ENCODE results near the gene DSPP.

Gene DSPP

DNA sequence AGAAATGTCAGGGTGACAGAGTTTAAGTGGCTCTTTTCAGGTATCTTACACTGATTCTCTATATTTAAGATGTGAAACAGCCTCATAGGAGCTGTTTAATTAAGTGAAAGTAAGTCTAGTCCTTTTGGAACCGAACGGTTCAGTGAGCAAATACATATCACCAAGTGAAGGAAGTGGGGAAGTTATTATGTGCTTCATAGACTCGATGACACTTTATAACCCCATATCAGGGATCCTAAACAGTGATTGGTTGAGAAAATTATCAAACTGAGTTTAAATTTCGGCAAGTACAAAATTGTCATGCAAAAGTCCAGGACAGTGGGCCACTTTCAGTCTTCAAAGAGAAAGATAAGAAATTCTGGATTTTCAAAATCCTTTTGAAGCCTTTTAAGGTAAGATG, at the start of gene DSPP:
Gene DSPP, plus strand, starts transcription at position 301 of the 400 bp plus-strand sequence. CDS start 2,380 bp downstream, outside the sequence.
- no peak for DNase-seq
- H3K36me3 ChIP-seq = no peaks in the 10 kb centered on the region
- no peaks in the 10 kb centered on the region for H3K27me3 ChIP-seq (ENCODE audit: insufficient read depth, low read depth, severe bottlenecking)
- no peak within 1 kb of the TSS for H3K4me3 ChIP-seq (ENCODE audit: low read depth, low read length)
- TF ChIP-seq CTCF (IDR thresholded peaks at IDR 0.05; ENCODE audit: low read depth, low read length) = no peak
- no peaks in the 10 kb centered on the region for H3K9me3 ChIP-seq (ENCODE audit: severe bottlenecking)
- no peak within 1 kb of the TSS for H3K27ac ChIP-seq

DNA sequence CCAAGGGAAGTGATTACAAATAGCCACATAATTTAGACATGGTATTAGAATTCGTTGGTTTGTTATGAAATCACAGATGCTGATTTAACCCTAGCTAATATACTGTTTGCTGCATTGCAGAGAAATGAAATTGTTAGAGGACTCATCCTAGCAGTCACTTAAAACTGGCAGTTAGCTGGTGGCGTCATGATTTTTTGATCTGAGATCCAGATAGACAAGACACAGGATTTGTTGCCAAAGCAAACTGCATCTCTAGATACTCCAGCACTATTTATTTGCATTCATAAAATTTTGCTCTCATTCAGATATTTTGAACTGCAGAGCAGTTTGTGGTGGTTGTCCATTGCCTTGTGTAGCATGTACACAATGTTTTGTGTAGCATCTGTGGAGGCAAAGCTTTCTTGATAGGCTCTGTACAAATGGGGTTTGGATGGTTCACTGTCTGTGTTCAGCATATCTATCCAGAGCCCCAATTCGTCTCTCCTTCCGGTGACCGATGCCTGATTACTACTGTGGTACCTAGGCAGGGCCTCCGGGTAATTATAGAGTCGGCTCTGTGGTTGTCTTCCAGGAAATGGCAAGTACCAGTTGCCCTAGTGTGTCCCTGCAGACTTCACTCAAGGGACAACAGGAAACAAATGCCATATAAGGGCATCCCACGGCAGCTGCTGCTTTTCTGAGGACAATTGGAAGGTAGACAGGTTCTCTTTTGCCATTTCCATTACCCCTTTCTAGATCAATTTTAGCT, 49.1 kb upstream of the DSPP start:
- Histone ChIP-seq H3K27me3 (ENCODE audit: insufficient read depth, low read depth, severe bottlenecking) (no peaks in the 10 kb centered on the region), H3K36me3 (no peaks in the 10 kb centered on the region), H3K4me3 (ENCODE audit: low read depth, low read length) (no peak overlapping the region), H3K9me3 (ENCODE audit: severe bottlenecking) (no peaks in the 10 kb centered on the region), H3K27ac (no peak overlapping the region)
- no peak for TF ChIP-seq CTCF (IDR thresholded peaks at IDR 0.05; ENCODE audit: low read depth, low read length)
- DNase-seq = no peak

- no peaks in the 10 kb centered on the region for H3K36me3 ChIP-seq
- TF ChIP-seq CTCF (IDR thresholded peaks at IDR 0.05; ENCODE audit: low read depth, low read length) = no peak
- H3K4me3 ChIP-seq (ENCODE audit: low read depth, low read length) = no peak overlapping the region
- no peak for DNase-seq
- no peaks in the 10 kb centered on the region for H3K27me3 ChIP-seq (ENCODE audit: insufficient read depth, low read depth, severe bottlenecking)
- no peak overlapping the region for H3K27ac ChIP-seq
- H3K9me3 ChIP-seq (ENCODE audit: severe bottlenecking) = no peaks in the 10 kb centered on the region
These were observed 47.5 kb upstream of the DSPP start for GRCh38 chr4:87560802-87561201.

GRCh38 chr4:87565746-87566145, 42.6 kb upstream of the DSPP start:
- no peak overlapping the region for H3K27ac ChIP-seq
- H3K36me3 ChIP-seq = no peaks in the 10 kb centered on the region
- H3K4me3 ChIP-seq (ENCODE audit: low read depth, low read length) = no peak overlapping the region
- no peaks in the 10 kb centered on the region for H3K27me3 ChIP-seq (ENCODE audit: insufficient read depth, low read depth, severe bottlenecking)
- no peak for DNase-seq
- no peak for TF ChIP-seq CTCF (IDR thresholded peaks at IDR 0.05; ENCODE audit: low read depth, low read length)
- H3K9me3 ChIP-seq (ENCODE audit: severe bottlenecking) = no peaks in the 10 kb centered on the region

DNA sequence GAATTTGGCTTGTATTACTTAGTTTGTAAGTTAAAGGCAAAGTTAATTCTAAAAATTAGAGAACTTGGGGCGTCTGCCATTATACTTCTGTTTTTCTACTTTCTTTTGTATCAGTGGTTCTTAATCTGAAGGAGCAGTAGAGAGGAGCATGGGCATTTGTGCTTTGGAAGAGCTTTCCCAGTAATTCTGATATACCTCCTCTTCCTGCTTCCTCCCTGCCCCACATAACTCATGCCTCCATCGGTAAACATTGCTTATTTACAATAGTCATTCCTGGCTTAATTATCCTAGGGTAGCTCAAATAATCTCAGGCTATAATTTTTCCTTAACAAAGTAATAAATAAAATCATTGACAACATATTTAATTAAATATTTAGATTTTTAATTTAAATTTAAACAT, 42.1 kb upstream of the DSPP start:
- Histone ChIP-seq H3K36me3 (no peaks in the 10 kb centered on the region), H3K27ac (no peak overlapping the region), H3K27me3 (ENCODE audit: insufficient read depth, low read depth, severe bottlenecking) (no peaks in the 10 kb centered on the region), H3K4me3 (ENCODE audit: low read depth, low read length) (no peak overlapping the region), H3K9me3 (ENCODE audit: severe bottlenecking) (no peaks in the 10 kb centered on the region)
- no peak for DNase-seq
- TF ChIP-seq CTCF (IDR thresholded peaks at IDR 0.05; ENCODE audit: low read depth, low read length) = no peak

DNA sequence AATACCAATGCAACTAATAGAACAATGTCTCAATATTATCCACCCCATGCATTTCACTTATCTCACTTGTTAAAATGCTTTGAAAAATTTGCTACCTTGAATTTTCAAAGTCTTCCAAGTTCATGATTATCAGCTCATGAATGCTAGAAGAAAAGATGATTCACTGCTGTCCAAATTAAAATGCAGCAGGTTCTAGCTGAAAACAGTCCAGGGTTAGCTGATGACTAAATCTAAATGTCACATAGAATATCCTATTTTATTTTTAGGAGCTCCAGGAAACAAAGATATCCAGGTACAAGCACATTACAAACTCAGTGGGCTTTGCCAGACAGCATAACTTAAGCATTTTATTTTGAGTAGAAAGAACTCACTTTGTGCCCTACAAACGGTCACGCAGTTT, 41.1 kb upstream of the DSPP start:
- no peaks in the 10 kb centered on the region for H3K27me3 ChIP-seq (ENCODE audit: insufficient read depth, low read depth, severe bottlenecking)
- no peak overlapping the region for H3K27ac ChIP-seq
- no peak for DNase-seq
- H3K4me3 ChIP-seq (ENCODE audit: low read depth, low read length) = no peak overlapping the region
- TF ChIP-seq CTCF (IDR thresholded peaks at IDR 0.05; ENCODE audit: low read depth, low read length) = no peak
- no peaks in the 10 kb centered on the region for H3K9me3 ChIP-seq (ENCODE audit: severe bottlenecking)
- no peaks in the 10 kb centered on the region for H3K36me3 ChIP-seq
